GM21723 (cell line): Measurements from ENCODE around the gene INSRR.

Experiments
- ATAC-seq: cut with Tn5 transposase; IDR thresholded peaks from one replicate; pipeline ENCODE4 v1.9.1; 2021; ENCODE audit warnings: mild to moderate bottlenecking, moderate library complexity; ENCODE audit not compliant: unreplicated experiment

INSRR gene

GRCh38 chr1:156836041-156836654 lies 22.8 kb downstream of the INSRR start:
- ATAC-seq: peak; percentile 57

- ATAC-seq: no peak
Observed at GRCh38 chr1:156834322-156834721, 24.6 kb downstream of the INSRR start.

- ATAC-seq: no peak
Observed at GRCh38 chr1:156833603-156834002, 25.3 kb downstream of the INSRR start.

GRCh38 chr1:156832434-156832833 lies 26.5 kb downstream of the INSRR start:
- no peak for ATAC-seq

DNA sequence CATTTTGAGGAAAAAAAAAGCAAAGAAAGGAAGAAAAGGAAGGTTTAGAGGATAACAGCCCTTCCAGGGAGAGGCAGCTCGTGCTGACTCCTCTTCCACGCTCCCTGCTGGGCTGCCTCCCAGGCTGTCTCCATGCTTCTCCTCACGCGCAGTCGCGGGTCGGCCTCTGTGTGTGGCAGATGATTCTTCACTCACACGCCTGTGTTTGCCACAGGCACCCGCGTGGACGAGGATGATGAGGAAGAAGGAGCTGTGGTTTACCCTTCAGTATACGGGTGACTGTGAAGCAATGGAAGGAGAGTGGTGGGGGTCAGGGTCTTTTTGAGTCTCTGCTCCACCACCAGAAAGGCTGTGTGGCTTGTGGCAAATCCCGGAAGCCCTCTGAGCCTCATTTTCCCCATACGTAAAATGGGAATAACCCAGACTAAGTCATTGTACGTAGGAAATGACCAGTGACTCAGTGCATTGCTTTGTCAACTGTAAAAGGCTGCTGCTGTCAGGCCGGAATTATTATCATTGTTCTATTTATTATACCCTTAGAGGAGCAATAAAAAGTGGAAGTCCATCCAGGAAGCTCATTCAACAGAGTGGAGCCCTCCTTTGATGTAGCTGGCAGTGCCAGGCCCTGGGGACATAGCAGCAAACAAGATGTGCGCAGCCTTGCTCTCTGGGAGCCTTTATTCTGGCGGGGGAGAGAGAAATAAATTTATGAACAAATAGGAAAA lies 30.4 kb downstream of the INSRR start:
- no peak for ATAC-seq

- no peak for ATAC-seq
Observed at GRCh38 chr1:156826630-156827029, 32.3 kb downstream of the INSRR start.

- no peak for ATAC-seq
Observed at GRCh38 chr1:156823210-156823790, 35.6 kb downstream of the INSRR start.

GRCh38 chr1:156822680-156823079 lies 36.2 kb downstream of the INSRR start:
- no peak for ATAC-seq

- no peak for ATAC-seq
Observed at GRCh38 chr1:156821801-156822200, 37.1 kb downstream of the INSRR start.

DNA sequence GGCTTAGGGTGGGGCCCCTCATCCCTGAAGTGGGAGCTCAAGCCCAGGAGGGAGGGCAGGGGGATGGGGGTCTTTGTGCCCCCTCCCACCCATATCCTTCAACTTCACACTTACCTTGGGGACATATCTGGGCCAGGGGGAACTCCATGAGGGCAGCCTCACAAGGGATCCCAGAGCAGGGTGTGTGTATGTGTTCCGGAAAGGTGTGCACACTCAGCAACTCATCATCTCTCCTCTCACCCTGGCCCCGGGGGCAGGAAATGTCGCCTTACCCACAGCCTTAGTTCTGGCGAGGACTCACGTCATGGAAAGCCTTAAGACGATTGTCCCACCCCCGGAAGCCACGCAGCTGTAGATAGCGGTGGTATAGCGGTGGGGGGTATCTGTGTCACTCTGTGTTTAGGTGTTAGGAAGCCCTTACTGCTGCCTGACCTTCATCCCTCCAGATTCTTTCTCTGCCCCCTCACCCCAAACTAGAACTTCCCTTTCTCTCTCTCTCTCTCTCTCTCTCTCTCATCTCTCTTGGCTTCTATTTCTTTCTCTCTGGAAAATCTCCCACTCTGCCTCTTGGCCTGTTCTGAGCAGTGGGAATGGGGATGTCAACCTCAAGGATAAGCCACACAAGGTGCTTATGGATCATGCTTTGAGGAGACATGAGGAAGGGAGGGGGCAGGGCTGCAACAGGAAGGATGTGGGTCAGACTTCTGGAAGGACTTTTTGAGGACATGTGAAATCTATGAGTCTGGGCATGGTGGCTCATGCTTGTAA lies 42.2 kb downstream of the INSRR start, which contains the start of gene SH2D2A:
TSS of gene SH2D2A (minus strand) at position 288 of the 768 bp plus-strand sequence. CDS start at position 148, 140 bp downstream.
- ATAC-seq: peak; percentile 91

DNA sequence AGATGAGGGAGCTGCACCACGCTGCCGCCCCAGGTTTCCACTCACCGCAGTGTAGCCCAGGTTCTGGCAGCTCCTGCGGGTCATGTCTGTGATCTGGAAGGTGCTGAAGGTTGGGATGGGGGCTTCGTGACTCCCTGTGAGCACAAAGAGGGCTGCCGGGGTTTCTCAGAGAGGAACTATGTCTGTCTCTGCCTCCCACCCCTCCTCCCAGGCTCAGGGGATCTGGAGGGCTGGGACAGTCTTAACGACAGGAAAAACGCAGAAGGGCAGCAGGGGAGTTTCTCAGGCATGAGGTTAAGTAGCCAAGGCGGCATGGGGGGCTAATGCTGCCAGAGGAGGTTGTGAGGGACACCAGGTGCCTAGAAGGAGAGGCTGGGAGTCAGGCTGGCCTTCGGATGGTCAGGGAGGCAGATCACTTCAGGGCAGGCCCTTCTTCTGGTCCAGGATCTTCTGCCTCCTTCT lies 42.9 kb downstream of the INSRR start:
- ATAC-seq: no peak

DNA sequence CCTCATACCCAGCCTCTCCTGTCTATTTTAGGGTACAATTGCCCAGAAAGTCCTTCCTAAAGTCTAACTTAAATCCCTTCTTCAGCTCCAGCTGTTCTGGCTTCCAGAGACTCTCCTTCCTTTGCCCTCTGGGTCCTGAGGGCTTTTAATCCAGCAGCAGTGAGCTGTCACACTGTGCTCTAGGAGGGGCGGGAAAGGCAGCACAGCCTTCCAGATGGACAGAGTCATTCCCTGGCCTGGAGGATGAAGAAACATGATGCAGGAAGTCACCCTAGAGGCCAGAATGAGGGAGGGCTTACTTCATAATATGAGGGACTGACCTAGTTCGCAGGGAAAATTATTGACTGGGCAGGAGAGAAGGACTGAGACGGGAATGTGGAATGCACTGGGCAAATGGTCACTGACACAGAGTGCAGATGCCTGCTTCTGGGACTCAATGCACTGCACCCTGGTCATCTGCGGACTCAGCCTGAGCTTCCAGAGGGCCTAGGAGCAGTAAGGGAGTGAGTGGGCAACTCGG lies 43.5 kb downstream of the INSRR start:
- no peak for ATAC-seq

- no peak for ATAC-seq
Observed at GRCh38 chr1:156814571-156815260, 44.2 kb downstream of the INSRR start.

GRCh38 chr1:156813750-156814570 lies 45.0 kb downstream of the INSRR start:
- ATAC-seq: no peak

GRCh38 chr1:156813298-156813697 lies 45.6 kb downstream of the INSRR start:
- no peak for ATAC-seq

GRCh38 chr1:156812293-156812990 lies 46.5 kb downstream of the INSRR start:
- no peak for ATAC-seq

DNA sequence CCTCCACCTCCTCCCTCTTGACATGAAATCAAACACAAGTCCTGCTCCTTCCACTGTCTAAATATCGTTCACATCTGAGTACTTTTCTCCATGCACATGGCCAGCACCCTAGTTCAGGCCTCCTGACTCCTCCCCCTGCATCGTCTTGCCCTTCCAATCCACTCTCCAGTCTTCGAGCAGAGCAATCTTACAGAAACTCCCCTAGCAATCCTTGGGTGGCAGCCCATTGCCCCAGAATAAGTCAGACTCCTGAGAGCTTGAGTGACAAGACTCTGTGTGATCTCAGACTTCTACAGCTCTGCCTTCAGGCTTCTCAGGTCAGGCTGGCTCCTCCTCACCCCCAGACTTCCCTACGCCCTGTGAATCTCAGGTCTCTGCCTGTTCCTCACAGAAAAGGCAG lies 47.7 kb downstream of the INSRR start:
- no peak for ATAC-seq

GRCh38 chr1:156809711-156810366 lies 49.1 kb downstream of the INSRR start:
- no peak for ATAC-seq
